ENCODE results near the gene TRPT1.

The TRPT1 gene

GRCh38 chr11:64249563-64250414 lies 23.8 kb upstream of the TRPT1 start:
- no peak overlapping the region for H3K4me3 ChIP-seq (ENCODE audit: low read depth, low read length)
- H3K27ac ChIP-seq (ENCODE audit: extremely low read depth, low read depth, low read length): no peak overlapping the region
- H3K9me3 ChIP-seq (ENCODE audit: control insufficient read depth, insufficient read depth, low read depth, low read length): no peaks in the 10 kb centered on the region
- H3K4me1 ChIP-seq (ENCODE audit: control insufficient read depth, insufficient read depth, low read length): peaks cover 10% of the 10 kb centered on the region
- TF ChIP-seq KLF17 (tag by site-specific recombination; IDR thresholded peaks at IDR 0.05) (no peak), ZNF580 (tag by site-specific recombination; IDR thresholded peaks at IDR 0.05) (peak; percentile 73), ZNF768 (tag by site-specific recombination; IDR thresholded peaks at IDR 0.05) (peak; percentile 97)
- POLR2A ChIA-PET: interaction anchor here (0.9 to 4.2 kb wide), 4 partner anchors 9 to 68 kb away, joined by 4 to 52 read pairs (median 6); partner anchors contain the start of genes FKBP2 and PRDX5
- peaks cover 0 to 12% of the 10 kb centered on the region in 2 experiments; a peak in 1 of 3 replicates for H3K36me3 ChIP-seq (ENCODE audit: control insufficient read depth in 2 of 2, insufficient read depth in 1 of 2, low read length in 2 of 2)
- CTCF ChIA-PET: interaction anchor here (0.7 to 3.6 kb wide), 12 partner anchors 8 to 105 kb away, joined by 3 to 48 read pairs (median 4); partner anchors contain the start of genes CATSPERZ and FKBP2

GRCh38 chr11:64249038-64249437 lies 23.1 kb upstream of the TRPT1 start:
- TF ChIP-seq ZNF777 (tag by site-specific recombination; IDR thresholded peaks at IDR 0.05; ENCODE audit: borderline replicate concordance) (no peak), ZBTB7A (tag by site-specific recombination; IDR thresholded peaks at IDR 0.05; ENCODE audit: low read depth) (no peak), ZNF248 (tag by site-specific recombination; IDR thresholded peaks at IDR 0.05) (no peak), HIC1 (tag by site-specific recombination; IDR thresholded peaks at IDR 0.05) (no peak), KLF7 (tag by site-specific recombination; IDR thresholded peaks at IDR 0.05; ENCODE audit: borderline replicate concordance) (no peak), ZNF701 (tag by site-specific recombination; IDR thresholded peaks at IDR 0.05) (no peak), ZNF555 (tag by site-specific recombination; conservative IDR thresholded peaks at IDR 0.05) (no peak), ZNF830 (tag by site-specific recombination; IDR thresholded peaks at IDR 0.05; ENCODE audit: low read depth) (no peak), AEBP2 (tag by site-specific recombination; IDR thresholded peaks at IDR 0.05; ENCODE audit: borderline replicate concordance) (no peak), ZNF596 (tag by site-specific recombination; IDR thresholded peaks at IDR 0.05) (no peak)
- H3K36me3 ChIP-seq (ENCODE audit: control insufficient read depth in 2 of 2, insufficient read depth in 1 of 2, low read length in 2 of 2): peaks cover 0 to 9% of the 10 kb centered on the region in 2 experiments; a peak in 1 of 3 replicates
- no peaks in the 10 kb centered on the region for H3K9me3 ChIP-seq (ENCODE audit: control insufficient read depth, insufficient read depth, low read depth, low read length)
- ChIA-PET CTCF (interaction anchor here (1.0 kb wide), 1 partner anchor 9 kb away, joined by 3 read pairs; no protein-coding TSS in a partner anchor), POLR2A (interaction anchor here (0.9 to 4.2 kb wide), 4 partner anchors 8 to 23 kb away, joined by 3 to 52 read pairs (median 6); partner anchors contain the start of genes FKBP2, NUDT22 and TRPT1)
- no peak overlapping the region for H3K27ac ChIP-seq (ENCODE audit: extremely low read depth, low read depth, low read length)
- no peak overlapping the region for H3K4me3 ChIP-seq (ENCODE audit: low read depth, low read length)
- H3K4me1 ChIP-seq (ENCODE audit: control insufficient read depth, insufficient read depth, low read length): peaks cover 10% of the 10 kb centered on the region

GRCh38 chr11:64248578-64248977 lies 22.6 kb upstream of the TRPT1 start:
- H3K27ac ChIP-seq (ENCODE audit: extremely low read depth, low read depth, low read length): no peak overlapping the region
- TF ChIP-seq ZNF148 (tag by site-specific recombination; IDR thresholded peaks at IDR 0.05; ENCODE audit: borderline replicate concordance): no peak
- no peak for TF ChIP-seq ZNF23 (tag by site-specific recombination; IDR thresholded peaks at IDR 0.05; ENCODE audit: borderline replicate concordance)
- no peak for TF ChIP-seq KLF10 (tag by site-specific recombination; IDR thresholded peaks at IDR 0.05)
- no peak for TF ChIP-seq ZNF391 (tag by site-specific recombination; IDR thresholded peaks at IDR 0.05; ENCODE audit: borderline replicate concordance, low read depth)
- no peak for TF ChIP-seq ZNF335 (tag by site-specific recombination; conservative IDR thresholded peaks at IDR 0.05)
- no peak for TF ChIP-seq ZNF785 (tag by site-specific recombination; IDR thresholded peaks at IDR 0.05)
- no peak for TF ChIP-seq ZNF544 (tag by site-specific recombination; IDR thresholded peaks at IDR 0.05)

More at GRCh38 chr11:64248578-64248977, 22.6 kb upstream of the TRPT1 start:
- POLR2A ChIA-PET: interaction anchor here (1.2 kb wide), 1 partner anchor 22 kb away, joined by 3 read pairs; the partner anchor contains the start of genes NUDT22 and TRPT1
- CTCF ChIA-PET: interaction anchor here (1.0 kb wide), 1 partner anchor 10 kb away, joined by 3 read pairs; no protein-coding TSS in a partner anchor
- Histone ChIP-seq H3K4me1 (ENCODE audit: control insufficient read depth, insufficient read depth, low read length) (peaks cover 10% of the 10 kb centered on the region), H3K36me3 (ENCODE audit: control insufficient read depth in 2 of 2, insufficient read depth in 1 of 2, low read length in 2 of 2) (peaks cover 0 to 14% of the 10 kb centered on the region in 2 experiments; a peak in 1 of 3 replicates), H3K4me3 (ENCODE audit: low read depth, low read length) (no peak overlapping the region), H3K9me3 (ENCODE audit: control insufficient read depth, insufficient read depth, low read depth, low read length) (no peaks in the 10 kb centered on the region)

Measured in HEK293 (cell line).